ENCODE measurements around the gene DENND2D. TPM values are rescaled to one million over a fixed set of nuclear protein-coding genes. Genes with fewer than 3 reads are reported as not detected.
A peak's percentile ranks its signal among the peaks of the same experiment; 100 is the strongest.

DENND2D gene
- total RNA-seq, 1 experiment from 2014 or later = 0.67 TPM

- DNase-seq (ENCODE audit: extremely low read depth, low read depth) = no peak
These were observed 58.9 kb downstream of the DENND2D start for GRCh38 chr1:111141245-111142220.

- peak; percentile 20 for DNase-seq (ENCODE audit: extremely low read depth, low read depth)
These were observed 59.8 kb downstream of the DENND2D start for GRCh38 chr1:111140680-111140967.

- DNase-seq (ENCODE audit: extremely low read depth, low read depth) = peak; percentile 83
These were observed 60.3 kb downstream of the DENND2D start, which contains the start of the genes CEPT1 and DRAM2 for GRCh38 chr1:111139956-111140679. TSS of gene CEPT1 (plus strand) at chr1:111140223. CDS start at chr1:111147715, 7,492 bp downstream. TSS of gene DRAM2 (minus strand) at chr1:111140093. CDS start at chr1:111131554, 8,539 bp downstream.

- peak; percentile 33 for DNase-seq (ENCODE audit: extremely low read depth, low read depth)
These were observed 61.0 kb downstream of the DENND2D start for GRCh38 chr1:111139324-111139955.

Small RNAs within 50 kb of the gene (small RNA-seq; reads per million reads assigned to genes)
- gene AL355816.1 = 0 reads per million in 2 experiments

Other genes starting within 250 kb of the DENND2D start
- gene LRIF1, start 236.7 kb downstream of the DENND2D start, total RNA-seq (2014; rRNA removed; shearing (Covaris generic)) = 40.2 and 41.5 TPM in 2 replicates
- 106 and 109 TPM in 2 replicates for gene DRAM2, start 60.6 kb downstream of the DENND2D start, total RNA-seq (2014; rRNA removed; shearing (Covaris generic))
- 29.7 and 31.8 TPM in 2 replicates for gene CEPT1, start 60.4 kb downstream of the DENND2D start, total RNA-seq (2014; rRNA removed; shearing (Covaris generic))
- 0.92 and 1.2 TPM in 2 replicates for gene CHI3L2, start 27.1 kb upstream of the DENND2D start, total RNA-seq (2014; rRNA removed; shearing (Covaris generic))
- not detected in 2 replicates for gene CHIA, start 90.2 kb upstream of the DENND2D start, total RNA-seq (2014; rRNA removed; shearing (Covaris generic))
- 0.87 and 2.0 TPM in 2 replicates for gene OVGP1, start 227.1 kb upstream of the DENND2D start, total RNA-seq (2014; rRNA removed; shearing (Covaris generic))
- 19.9 and 21.8 TPM in 2 replicates for gene WDR77, start 248.6 kb upstream of the DENND2D start, total RNA-seq (2014; rRNA removed; shearing (Covaris generic))
- 321 and 361 TPM in 2 replicates for gene ATP5PB, start 248.8 kb upstream of the DENND2D start, total RNA-seq (2014; rRNA removed; shearing (Covaris generic))